HG02938 (cell line): ENCODE measurements around the gene PLEKHH1.
"Not testable (repeated sequence)": the region's sequence is repeated elsewhere in the genome, so short reads cannot be mapped to it uniquely, and the experiment has no call there.

Experiments
- ATAC-seq: cut with Tn5 transposase; IDR thresholded peaks from one replicate; pipeline ENCODE4 v1.9.1; 2021; ENCODE audit warnings: mild to moderate bottlenecking, moderate library complexity; ENCODE audit not compliant: unreplicated experiment

PLEKHH1 gene

DNA sequence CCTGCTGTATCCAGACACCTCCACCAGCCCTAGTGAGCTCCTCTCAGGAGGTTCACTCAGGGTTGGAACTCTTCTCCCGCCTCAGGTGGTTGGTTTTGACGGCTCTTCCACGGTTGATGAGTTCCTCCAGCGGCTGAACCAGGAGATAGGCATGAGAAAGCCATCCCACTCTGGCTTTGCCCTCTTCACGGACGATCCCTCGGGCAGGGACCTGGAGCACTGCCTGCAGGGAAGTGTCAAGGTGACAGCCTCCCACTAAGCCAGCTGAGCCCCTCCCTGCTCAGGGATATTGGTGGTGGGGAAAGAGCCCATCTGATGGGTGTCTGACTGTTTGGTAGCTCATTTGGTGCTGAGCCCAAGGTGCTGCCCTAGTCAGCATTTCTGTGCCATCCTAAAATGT lies 46.5 kb downstream of the PLEKHH1 start:
- no peak for ATAC-seq

DNA sequence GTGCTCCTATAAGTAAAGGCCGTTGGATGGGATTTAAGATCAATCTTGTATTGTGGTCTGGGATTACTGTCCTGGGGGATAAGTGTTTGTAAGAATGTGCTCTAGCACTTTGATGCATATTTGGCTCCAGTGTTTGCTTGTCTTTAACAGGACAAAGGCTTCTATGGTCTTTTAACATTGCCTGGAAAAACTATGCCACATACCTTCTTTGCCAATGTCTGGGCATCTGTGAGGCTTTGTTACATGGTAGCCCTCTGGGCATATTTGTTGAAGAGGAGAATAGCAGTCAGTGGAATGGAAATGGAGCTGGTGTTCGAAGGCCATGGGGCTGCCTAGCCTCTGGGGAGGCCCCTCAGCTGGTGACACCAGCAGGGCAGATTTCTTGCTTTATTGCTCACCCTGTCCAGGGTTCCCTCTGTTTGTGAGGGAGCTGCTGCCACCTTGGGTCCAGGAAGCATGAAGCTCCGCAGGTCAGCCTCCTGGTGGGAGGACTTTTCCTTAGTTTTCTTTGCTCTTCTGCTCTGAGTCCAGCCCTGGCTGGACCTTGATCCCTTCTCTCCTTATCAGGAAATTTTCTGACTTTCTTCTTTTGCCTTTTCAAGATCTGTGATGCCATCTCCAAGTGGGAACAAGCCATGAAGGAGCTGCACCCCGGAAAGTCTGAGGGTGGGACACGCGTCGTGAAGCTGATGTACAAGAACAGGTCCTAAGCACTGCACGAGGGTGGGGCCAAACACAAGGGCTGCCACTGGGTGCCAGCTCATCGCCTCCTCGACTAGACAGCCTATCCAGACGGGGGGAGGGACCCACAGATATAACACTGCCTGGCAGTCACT lies 47.5 kb downstream of the PLEKHH1 start:
- ATAC-seq: no peak

DNA sequence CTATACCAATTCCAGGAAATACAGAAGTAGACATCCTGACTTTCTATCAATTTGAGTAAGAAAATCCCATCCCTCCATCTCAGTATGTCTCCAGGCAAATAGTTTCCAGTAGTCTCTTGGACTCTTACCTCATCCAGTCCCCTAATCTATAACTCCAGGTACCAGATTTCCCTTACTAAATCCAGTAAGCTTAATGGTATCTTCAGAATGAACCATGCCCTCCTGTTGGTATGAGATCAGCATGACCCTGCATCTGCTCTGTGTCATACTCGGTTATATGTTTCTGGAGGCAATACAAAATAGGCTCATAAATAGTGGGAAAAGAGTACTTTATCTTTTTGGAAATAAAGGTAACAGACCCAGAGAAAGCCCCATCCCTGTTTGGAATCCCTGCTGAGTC lies 48.6 kb downstream of the PLEKHH1 start:
- no peak for ATAC-seq

DNA sequence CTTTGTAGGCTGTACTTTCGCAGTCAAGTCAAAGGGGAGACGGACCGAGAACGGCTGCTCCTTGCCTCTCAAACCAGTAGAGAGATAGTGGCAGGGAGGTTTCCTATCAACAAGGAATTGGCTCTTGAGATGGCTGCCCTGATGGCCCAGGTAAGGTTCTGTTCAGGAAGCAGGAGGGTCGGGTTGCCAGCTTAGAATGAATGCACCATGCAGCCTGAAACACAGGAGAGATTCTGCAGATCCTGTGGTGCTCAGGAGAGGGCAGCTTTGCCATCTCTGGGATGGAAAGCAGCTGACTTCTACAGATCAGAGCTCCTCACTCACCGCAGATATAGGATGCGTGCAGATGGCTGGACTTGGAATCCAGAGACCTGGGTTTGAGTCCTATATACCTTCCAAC lies 49.0 kb downstream of the PLEKHH1 start:
- ATAC-seq: no peak

DNA sequence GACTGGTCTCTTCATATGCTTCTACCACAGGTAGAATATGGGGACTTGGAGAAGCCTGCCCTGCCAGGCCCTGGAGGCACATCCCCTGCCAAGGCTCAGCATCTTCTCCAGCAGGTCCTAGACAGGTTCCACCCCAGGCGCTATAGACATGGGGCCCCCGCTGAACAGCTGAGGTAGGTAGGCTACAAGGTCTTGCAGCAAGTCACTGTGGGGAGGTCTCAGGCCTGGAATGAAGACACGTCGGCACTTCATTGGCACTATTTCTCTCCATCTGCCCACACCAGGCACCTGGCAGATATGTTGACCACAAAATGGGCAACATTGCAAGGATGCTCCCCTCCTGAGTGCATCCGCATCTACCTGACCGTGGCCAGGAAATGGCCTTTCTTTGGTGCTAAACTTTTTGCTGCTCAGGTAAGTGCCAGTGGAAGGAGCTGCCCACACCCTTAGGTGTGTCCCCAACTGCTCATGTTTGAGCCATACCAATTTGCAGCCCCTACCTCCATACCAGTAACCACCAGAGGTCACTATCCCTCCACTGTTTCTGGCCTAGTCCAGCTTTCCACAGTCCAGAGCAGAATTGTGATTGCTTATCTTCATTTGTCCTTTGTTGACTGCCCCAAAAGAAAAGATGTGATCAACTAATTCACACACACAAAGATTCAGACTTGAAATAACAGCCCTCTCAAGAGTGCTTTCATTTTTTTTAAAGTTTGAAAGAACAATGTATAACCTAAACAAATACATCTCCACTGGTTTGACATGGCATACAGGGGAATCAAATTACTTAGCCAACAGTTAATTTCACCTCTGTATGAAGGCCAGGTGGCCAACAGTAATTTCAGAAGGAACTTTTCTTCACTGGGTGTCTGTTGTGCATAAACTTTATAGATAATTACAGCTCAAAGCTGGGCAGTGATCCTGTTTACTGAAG lies 50.9 kb downstream of the PLEKHH1 start:
- ATAC-seq: peak; percentile 54

DNA sequence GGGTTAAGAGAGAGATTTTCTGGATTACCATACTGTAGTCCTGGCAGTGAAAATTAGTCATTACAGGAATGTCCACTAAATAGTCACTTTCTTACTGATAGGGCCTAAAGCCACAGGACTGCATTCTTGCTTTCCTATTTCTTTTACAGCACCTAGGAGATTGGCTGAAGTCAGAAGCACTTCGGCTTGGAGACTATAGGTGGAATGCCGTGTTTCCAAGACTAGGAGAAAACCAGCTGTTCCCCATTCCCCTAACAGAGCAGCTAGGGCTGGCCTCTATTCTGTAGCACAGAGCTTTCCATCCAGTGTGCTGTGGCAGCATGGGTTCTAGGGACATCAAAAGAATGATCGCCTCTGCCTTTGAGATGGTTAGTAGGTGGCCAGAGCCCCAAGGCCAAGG lies 51.9 kb downstream of the PLEKHH1 start:
- no peak for ATAC-seq

DNA sequence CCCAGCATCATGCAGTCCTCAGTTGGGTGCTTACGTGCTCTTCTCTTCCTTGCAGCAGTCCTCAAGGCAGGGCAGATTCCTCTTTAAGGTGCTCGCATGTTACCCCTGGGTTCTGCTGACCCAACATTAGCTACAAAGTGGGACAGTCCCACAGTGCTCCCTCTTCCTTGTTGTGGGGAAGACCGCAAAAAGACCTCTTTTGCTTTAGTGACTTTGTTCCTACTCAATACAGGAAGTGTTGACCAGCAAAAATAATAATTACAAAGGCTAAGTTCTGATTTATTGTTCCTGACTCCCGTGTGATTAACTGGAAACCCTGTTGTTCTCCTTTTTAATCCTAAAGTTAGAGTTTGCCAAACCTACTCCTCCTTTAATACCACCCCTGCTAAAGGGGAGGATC lies 53.3 kb downstream of the PLEKHH1 start:
- ATAC-seq: no peak

DNA sequence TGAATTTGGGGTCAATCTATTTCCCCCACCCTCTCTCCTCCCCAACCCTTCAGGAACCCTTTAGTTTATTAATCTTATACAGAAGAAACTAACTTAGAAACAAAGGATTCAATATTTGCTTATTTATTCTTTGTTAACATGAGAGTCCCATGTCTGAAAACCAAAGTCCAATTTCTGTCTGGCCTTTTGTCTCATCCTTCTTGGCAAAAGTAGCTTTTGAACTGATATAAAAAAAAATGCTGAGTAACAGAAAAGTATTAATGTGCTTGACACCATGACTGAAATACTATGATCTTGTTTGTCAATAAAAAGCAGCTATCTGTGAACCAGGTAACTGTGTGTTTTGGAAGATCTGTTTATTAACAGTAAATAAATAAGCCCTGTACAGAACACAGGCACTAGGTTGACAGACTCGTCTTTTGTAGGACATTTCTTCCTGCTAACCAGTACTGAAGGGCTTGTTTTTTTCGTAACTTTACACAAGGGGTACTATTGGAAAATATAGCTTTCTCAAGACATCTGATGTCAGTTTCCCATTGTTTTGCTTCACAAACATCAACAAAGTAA lies 56.2 kb downstream of the PLEKHH1 start:
- ATAC-seq: no peak

DNA sequence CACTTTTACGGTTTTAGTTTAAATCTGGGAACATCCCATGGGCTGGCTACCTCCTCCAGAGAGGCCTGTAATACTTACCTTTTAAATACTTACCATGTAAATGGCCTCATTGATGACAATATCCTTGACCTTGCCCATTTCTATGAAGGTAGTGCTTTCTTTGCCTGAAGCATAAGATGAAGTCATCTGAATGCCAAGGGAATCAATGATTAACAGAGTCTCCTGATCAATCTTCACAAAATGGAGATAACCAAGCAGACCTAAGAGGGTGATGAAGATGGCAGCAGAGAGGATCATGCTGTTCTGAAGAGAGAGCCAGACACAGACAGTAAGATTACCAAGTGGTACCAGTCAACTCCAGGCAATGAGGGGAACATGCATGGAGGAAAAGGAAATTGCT lies 60.6 kb downstream of the PLEKHH1 start:
- ATAC-seq: not testable (repeated sequence)

DNA sequence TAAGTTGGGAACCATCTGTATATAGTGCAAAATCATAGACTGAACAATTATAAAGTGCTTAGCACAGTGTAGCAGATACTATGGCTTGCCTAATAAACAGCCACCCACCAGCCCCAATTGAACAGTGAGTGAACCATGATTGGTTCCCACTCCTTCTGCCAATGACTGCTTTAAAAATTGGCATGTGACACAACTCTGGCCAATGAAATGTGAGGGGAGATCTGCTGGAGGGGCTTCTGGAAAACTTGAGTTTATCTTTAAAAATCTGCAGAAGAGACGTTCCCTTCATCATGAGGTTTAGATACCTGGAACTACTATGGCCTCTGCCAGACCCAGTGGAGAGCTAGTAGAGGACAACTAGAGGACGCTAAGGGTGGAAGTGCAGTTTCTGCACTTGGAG lies 62.3 kb downstream of the PLEKHH1 start:
- ATAC-seq: no peak

DNA sequence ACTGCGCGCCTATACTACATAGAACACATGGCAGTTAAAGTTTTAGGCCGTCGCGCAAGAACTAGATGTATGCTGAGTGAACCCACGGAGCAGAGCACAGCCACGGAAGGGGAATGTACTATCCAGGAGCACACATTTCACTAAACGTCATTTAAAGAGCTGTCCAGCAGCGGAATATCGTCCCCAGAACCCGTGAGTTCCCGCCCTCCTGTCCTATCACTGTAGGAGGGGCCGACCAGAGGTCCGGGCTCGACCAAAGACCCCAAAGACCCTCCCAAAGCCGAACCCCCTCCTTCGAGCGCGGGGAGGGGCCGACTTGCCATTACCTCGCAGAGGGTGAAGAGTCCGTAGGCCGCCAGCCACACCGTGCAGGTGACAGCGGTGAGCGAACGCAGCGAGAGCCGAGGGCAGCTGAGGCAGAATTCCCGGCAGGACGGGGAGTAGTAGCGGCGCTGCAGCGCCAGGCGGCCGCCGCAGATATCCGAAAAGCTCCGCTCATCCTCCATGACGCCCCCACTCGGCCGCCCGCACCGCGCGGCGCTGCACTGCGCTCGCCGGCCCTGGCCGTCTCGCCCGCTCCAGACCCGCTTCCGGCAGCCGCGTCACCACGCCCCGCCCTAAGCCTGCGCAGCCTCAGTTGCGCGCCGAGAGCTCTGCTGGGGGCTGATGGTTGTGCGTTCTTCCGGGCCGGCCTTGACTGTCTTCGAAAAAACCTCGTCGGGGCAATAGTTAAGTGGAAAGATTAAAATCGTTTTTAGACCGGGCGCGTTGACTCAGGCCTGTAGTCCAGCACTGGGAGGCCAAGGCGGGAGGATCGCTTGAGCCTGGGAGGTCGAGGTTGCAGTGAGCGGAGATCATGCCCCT lies 66.8 kb downstream of the PLEKHH1 start, which contains the start of gene PIGH:
TSS of gene PIGH (minus strand) at position 571 of the 864 bp plus-strand sequence. CDS start at position 506, 65 bp downstream.
- ATAC-seq: peak; percentile 78

DNA sequence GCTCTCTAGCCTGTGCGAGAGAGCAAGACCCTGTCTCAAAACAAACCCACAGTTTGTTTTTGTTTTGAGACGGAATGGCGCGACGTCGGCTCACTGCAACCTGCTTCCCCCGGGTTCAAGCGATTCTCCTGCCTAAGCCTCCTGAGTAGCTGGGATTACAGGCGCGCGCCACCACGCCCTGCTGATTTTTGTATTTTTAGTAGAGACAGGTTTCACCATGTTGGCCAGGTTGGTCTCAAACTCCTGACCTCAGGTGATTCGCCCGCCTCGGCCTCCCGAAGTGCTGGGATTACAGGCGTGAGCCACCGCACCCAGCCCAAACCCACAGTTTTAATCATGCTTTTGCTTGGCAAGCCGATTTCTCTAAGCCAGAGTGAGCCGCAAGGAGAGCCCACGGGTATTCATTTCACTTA lies 67.5 kb downstream of the PLEKHH1 start:
- ATAC-seq: not testable (repeated sequence)

DNA sequence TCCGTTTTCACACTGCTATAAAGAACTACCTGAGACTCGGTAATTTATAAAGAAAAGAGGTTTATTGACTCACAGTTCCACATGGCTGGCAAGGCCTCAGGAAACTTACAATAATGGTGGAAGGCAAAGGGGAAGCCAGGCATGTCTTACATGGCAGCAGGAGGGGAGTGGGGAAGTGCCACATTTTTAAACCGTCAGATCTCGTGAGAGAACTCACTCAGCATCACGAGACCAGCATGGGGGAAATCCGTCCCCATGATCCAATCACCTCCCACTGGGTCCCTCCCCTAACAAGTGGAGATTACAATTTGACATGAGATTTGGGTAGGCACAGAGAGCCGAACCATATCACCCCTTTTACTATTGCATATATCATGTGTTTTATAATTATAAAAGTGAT lies 69.0 kb downstream of the PLEKHH1 start:
- ATAC-seq: no peak

DNA sequence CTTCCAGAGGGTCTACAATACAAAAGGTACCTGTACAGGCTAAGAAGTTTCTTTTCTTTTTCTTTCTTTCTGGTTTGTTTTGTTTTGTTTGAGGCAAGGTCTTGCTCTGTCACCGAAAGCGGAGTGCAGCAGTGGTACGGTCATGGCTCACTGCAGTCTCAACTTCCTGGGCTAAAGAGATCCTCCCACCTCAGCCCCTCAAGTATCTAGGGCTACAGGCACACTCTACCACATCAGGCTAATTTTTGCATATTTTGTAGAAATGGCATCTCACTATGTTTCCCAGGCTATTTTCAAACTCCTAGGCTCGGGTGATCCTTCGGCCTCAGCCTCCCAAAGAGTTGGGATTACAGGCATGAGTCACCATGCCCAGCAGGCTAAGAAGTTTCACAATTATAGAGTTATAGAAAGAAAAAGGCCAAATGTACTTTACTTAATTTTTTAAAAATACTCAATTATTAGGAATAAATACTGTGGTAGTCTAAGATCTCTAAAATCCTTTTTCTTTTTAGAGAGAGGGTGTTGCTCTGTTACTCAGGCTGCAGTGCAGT lies 70.0 kb downstream of the PLEKHH1 start:
- ATAC-seq: peak; percentile 77

DNA sequence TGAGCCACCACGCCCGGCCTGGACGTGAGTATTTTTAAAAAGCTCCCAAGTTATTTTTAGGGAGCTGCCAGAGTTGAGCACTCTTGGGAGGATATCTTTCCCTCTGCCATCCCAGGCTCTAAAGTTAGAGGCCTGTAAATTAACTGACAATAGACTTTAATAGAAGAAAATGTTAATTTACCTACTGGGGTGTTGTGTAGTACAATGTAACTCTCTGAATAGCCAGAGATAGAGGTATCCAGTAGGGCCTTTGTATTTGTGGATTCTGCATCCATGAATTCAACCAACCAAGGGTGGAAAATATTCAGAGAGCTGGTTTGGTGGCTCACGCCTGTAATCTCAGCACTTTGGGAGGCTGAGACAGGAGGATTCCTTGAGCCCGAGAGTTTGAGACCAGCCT lies 74.6 kb downstream of the PLEKHH1 start:
- ATAC-seq: no peak

DNA sequence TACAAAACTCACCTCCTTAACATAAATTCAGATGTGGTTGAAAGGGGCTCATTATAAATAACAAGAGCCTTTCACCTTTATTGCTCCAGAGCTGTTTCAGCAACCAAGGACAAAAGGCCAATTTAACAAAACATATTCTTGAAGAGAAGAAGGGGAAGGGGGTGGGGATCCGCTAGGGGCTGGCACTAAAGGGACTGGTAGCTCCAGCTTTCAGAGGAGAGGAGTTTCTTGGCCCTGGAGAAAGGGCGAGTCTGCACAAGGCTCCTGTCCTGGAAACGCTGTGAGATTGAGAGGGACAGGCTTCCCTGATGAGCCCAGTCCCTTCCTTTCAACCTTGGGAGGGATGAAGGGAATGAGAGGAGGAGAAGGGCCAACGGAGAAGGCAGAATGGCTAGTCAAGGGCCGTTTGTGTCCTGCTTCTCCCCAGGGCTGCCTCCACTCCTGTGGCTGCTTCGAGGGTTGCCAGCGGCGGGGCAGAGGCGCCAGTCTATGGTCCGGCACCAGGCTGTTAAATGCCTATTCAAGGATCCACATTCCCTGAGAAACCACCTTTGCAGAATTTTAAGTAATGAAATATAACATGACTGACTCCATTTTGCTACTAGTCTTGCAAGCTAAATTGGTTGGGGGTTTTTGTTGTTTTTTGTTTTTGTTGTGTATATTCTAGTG lies 76.7 kb downstream of the PLEKHH1 start:
- ATAC-seq: no peak

DNA sequence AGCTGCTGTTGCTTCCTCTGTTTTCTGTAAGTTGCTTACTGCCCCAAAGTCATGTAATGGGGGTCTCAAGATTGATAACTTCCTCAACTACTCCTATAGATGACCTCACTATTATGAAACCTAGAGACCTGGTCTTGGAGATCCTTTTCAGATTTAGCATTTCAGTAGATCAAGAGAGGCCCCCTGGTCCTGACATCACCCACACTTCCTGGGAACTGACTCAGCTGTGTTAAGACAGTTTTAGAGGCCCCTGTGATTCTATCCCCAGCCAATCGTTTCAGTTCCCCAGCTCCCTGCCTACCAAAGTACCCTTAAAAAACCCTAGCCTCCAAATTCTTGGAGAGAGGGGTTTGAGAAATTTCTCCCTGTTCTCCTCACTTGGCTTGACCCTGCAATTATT lies 77.4 kb downstream of the PLEKHH1 start:
- no peak for ATAC-seq

DNA sequence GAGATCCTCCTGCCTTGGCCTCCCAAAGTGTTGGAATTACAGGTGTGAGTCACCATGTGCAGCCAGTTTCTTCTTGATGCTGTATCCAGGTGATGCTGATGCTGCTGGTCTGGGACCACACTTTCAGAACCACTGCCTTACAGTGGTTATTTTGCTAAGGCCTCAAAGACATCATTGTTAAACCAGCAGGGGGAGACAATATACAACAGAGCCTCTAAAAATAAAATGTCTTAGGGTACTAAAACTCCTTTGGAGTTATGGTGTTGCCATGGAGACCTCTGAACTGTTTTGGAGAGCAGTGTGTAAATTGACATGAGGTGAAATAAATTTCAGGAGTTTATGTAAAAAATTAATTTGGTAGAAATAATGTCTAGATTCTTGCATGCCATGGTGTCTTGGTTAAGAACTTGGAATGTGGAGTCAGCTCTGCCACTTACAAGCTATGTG lies 85.5 kb downstream of the PLEKHH1 start:
- ATAC-seq: peak; percentile 37

DNA sequence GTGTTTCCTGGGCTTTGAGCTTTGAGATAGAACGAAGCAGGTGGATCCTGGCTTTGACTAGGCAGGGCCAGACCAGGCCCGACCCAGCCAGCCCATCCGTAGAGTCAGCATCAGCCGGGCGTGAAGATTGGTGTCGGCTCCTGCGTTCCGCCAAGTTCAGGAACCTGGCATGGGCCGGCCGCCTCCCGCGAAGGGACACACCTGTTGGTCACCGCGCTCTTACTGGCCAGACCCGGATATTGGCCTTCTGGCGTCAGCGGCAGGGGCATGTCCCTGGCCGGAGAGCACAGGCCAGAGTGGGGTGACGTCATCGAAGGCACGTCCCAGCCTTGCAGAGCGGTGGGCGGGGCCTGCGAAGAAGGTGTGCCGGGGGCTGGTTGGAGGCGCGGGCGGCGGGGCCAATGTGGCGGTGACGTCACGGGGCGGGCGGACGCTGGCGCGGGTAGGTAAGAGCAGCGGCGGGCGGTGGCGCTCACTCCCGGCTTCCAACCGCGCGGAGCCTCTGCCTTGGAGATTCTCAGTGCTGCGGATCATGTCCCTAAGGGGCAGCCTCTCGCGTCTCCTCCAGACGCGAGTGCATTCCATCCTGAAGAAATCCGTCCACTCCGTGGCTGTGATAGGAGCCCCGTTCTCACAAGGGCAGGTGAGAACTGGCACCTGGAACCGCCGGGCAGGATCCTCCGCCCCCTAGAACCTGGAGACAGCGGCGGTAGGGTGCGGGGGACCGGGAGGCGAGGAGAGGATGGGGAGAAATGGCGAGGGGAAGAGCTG lies 86.5 kb downstream of the PLEKHH1 start, which contains the start of gene ARG2:
TSS of gene ARG2 (plus strand) at position 475 of the 771 bp plus-strand sequence. CDS start at position 533, 58 bp downstream.
- peak; percentile 76 for ATAC-seq
